Suppressor macrophage (primary cell): Measurements from ENCODE around the gene BICD1.
"Not testable (repeated sequence)": the region's sequence is repeated elsewhere in the genome, so short reads cannot be mapped to it uniquely, and the experiment has no call there.

Experiments
- DNase-seq, 4 experiments: peaks; one replicate each; pipeline ENCODE4 v3.0.0-alpha.2; 2020 to 2022

BICD1 gene

DNA sequence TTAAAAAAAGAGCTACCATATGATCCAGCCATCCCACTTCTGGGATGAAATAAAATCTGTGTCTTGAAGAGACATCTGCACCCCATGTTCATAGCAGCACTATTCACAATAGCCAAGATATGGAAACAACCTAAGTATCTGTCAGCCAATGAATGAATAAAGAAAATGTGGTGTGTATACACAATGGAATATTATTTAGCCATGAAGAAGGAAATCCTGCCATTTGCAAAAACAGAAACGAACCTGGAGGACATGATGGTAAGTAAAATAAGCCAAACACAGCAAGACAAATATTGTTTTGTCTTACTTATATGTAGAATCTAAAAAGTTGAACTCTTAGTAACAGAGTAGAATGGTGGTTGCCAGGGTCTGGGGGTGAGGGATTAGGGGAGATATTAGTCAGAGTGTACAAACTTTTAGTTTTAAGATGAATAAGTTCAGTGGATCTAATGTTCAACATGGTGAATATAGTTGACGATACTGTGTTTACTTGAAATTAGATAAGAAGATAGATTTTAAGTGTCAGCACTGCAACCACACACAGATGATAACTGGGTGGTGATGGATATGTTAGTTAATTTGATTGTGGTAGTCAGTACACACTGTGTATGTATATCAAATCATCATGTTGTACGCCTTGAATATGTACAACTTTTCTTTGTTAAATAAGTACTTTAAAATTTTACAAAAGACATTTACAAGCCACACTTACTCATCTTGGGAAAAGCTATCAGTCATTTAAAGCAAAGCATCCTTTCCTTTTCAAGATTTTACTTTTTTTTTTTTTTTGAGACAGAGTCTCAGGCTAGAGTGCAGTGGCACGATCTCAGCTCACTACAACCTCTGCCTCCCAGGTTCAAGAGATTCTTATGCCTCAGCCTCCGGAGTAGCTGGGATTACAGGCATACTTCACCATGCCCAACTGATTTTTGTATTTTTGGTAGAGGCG, 89.9 kb downstream of the BICD1 start:
- no peak for DNase-seq

DNA sequence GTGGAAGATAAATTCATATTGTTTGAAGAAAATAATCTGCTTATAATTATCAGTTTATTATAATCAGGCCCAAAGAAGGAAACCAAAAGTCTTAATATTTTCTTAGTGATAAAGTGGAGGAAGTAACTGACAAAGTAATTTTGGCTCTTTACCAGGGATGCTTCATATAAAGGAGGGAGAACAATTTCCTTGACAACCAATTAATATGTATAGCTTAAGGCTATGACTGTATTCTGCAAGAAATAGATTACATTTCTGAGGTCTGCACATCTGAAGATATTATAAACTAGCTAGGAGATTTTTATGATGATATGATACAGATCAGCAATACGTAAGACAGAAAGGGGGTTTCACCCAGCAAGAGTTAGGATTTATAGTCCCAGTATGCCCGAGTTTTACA, 90.8 kb downstream of the BICD1 start:
- no peak for DNase-seq

DNA sequence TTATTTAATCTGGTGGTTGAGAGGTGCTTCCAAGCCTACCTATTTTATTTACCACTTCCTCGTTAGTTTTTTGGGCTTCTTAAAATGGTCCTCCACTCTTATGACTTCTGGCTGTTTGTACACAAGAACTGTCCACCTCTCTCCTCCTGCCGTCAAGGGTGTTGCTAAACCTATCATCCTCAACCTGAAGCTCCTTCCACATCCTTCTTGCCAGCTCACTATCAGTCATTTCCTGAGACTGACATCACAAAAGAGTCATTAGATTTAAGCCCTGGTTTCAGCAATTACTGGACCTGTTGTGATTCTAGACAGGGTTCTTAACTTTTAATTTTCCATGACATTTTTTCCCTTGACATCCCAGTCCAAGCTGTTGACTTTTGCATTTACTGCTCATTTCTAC, 91.9 kb downstream of the BICD1 start:
- DNase-seq = no peak

DNA sequence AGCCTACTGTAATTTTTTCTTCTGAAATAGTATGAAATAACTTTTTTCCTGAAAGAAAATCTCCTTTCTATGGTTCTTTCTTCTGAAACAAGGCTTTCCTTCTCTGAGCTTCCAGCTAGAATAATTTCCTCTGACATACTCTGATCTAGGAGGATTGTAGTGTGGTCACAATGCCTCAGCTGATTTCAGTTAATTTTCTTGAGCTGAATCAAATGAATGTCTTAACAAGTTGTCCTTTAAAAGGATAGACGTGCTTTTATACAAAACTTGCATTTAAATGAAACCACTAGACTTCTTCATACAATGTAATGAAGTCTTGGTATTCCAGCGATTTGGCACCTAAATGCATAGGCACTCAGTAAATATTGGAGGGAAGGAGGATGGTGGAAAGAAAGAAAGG, 94.4 kb downstream of the BICD1 start:
- DNase-seq = no peak

DNA sequence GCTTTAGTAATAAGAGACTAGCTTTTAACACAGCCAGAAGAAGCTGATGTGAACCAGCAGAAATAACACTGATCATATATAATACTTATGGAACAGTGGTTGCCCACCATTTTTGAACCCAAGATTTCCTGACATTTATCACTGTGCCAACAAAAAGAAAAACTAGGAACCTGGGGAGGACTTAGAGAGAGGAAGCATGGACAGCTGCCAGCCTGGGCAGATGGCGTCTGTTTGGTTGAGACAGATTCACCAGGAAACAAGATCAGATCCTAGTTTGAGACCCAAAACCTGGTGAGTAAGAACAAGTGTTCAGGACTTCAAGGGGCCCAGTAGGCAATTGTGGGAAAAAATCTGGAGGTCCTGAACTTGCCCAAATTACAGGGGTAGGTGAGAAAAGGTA, 95.3 kb downstream of the BICD1 start:
- DNase-seq = peak in 2 of 4 experiments; percentile 11 to 15

DNA sequence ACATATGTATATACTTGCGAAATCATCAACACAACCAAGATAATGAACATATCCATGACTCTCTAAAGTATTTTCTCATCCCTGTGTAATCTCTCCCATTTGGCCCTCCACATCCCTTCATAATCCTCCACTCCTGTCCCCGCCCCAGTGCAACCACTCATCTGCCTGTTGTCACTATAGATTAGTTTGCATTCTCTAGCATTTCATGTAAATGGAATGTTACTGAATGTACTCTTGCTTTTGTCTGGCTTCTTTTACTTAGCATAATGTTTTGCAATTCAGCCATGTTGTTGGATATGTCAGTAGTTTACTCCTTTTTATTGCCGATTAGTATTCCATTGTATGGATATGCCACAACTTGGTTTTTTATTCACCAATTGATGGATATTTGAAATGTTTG, 99.1 kb downstream of the BICD1 start:
- DNase-seq = no peak

DNA sequence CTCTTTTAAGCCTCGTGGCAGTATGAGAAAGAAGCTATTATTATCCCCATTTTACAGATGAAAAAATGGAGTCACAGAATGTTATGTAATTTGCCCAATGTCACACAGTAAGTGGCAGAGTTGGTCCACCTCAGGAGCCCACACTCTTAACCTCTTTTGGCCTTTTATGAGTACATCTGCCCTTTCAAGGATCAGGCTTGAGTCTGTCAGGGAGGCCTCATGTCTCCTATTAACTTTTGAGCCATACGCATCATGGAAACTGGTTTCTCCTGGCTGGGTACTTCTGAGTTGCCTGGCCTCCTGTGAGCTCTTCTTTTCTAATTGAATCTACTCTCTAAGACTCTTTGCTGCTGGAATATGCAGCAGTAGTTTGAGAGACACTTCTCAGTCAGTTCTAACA, 101.7 kb downstream of the BICD1 start:
- DNase-seq = no peak

DNA sequence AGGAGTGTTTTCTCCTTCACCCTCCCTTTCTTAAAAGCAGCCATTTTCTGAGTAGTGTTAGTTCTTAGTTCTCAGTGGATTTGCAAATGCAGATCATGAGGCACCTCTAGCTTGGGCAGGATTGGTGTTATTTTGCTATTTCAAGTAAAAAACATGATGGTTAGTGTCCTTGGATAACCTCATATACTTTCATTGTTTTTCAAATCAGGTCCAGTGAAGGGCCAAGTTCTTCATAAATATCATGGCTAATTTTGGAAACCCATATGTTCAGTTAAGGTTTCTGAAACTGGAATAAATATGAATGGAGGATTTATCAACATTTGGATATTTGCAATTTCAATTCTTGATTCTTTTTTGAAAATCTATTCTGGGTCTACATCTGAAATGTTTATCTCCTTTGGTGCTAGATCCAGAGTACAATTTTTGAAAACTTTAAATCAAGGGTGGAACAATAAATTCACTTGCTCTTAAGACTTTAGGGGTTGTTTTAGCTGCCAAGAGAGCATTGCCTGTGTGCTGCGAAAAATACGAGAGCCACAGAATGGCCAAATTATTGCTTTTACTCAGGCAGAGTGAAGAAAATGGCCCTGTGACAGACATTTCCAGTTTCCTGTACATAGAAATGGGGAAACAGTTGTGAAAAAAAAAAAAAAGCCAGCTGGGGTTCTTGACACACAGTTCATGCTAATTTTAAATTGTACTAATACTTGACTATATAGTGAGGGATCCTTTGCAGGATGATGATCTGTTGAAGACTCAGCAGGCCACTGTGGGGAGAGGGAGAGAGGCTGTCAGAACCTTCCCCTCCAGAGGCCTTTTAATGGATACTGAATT, 104.6 kb downstream of the BICD1 start:
- peak; percentile 19 to 61 (median 53) for DNase-seq

DNA sequence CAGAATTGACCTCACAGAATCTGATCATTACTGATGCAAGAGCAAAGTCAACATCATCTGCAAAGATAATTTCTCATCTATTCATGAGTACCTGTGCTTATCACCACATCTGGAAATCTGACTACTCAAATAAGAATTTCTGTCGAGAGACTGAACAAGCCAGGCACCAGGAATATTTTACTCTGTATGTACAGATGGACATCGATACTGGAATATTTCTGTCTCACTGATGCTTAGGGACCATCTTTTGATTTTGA, 105.2 kb downstream of the BICD1 start:
- no peak for DNase-seq

DNA sequence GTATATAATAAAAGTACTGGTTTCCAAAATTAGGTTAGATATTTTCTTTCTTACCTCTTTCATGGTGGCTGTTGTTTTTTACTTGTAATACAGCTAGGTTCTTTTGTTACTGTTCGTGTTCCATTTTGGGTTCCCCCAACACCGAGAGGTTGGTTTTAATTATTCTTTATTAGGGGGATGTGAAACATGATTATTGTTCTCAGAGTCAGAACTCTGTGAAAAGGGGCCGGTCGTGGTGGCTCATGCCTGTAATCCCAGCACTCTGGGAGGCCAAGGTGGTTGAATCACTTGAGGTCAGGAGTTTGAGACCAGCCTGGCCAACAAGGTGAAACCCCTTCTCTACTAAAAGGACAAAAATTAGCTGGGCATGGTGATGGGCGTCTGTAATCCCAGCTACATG, 108.1 kb downstream of the BICD1 start:
- DNase-seq = no peak

DNA sequence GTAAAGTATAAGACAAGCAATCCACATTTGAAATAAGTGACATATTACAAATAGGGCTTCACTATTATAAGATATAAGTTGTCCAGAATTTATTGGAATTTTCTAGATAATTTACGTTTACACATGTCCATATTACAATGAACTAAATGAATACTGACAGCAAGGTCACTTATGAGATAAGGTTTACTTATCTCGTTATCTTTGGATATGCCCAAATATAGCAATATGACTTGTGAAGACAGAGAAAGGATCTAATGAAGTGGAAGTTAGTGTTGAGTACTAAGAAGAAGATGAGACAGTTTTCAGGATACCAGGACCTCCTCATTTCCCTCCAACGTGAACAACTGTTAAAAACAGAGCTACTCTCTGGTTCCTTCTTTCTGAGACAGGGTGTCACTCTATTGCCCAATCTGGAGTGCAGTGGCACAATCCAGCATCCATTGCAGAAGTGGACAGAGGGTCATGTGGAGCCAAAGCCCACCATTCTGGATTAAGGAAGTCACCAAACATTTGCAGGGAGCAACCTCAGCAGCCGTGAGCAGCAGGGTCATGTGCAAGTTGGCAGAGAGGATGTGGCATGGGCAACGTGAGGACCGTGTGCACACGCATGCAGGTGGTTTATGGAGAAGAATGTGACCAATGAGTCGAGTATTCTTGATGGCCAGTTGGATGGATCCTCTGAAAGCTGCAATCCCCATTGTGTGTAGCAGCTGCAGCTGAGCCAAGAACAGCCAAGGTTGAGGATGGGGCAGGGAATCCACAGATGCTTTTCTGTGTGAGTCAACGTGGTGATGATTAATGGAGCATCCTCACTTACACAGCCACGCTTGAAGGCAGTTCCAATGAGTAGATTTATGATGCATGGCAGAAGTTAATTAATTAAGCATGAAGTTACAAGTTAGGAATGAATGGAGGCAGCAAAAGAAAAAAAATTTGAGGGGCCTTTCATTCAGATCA, 111.0 kb downstream of the BICD1 start:
- DNase-seq = peak; percentile 78 to 91 (median 86)

DNA sequence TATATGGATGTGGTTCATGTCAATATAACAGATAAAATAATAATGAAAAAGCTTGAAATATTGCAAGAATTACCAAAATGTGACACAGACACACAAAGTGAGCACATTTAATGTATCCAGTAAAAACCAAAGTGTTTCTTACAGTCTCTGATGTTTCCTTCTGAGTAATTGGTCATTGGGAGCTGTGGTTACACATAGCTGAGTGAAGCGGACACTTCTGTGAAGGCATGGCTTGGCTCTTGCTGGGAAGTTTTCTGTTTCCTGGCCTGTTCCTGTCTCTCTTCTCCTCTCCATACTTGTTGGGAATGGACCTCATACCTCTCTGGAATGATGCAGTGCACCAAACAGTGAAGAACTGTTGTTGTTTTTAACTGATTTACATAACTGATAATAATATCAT, 117.3 kb downstream of the BICD1 start:
- no peak for DNase-seq

DNA sequence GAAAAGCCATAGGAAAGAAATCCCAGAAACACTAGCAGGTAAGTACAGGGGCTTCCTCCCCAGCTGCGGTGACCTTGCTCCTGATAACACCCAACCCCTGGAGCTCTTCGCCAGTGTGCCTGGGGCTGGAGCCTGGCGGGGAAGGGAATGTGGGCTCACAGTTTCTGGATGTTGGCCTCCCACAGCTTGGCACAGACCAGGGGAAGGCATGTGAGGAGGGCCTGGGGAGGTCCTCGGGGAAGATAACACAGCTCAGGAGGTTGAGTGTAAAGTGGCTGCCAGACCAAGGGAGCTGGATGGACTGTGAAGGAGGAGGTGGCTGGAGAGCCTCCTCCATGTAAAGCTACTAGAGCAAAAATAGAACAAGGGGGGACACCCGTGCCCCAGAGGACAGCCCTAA, 120.1 kb downstream of the BICD1 start:
- DNase-seq = no peak

DNA sequence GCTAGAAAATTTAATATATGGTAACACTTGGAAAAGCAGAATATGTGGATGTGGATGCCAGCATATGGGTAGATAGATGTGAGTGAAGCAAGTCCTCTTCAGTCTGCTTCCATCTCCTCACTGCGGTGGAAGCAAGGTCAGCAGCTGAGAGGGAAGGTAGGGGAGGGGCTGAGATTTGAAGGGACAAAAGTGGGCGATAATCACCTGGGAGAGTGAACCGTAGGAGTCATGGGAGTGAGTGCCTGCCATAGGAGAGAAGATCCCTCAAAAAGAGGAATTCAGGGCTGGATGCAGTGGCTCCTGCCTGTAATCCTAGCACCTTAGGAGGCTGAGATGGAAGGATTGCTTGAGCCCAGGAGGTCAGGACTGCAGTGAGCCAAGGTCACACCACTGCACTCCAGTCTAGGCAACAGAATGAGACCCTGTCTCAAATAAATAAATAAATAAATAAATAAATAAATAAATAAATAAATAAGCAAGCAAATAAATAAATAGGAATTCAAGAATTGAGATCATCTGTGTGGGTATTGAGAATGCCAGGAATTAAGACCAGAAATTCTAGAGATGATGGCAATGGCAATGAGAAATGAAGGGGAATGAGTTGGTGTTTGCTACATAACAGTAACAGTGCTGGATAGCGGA, 123.4 kb downstream of the BICD1 start:
- no peak for DNase-seq

DNA sequence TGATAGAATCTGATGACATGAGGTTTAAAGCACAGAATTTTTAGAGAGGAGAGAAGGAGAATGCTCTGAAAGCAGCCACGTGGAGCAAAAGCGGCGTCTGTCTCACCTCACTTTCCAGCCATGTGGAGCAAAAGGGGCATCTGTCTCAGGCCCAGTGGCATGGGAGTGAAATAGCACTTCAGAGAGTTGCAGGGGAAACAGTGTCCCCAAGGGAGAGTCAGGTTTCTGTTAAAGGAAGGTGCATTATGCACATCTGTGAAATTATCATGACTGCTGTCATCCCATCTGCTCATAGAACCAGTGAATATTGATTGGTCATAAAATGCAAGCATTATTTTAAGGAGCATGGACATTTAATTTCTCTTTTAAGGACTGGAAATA, 124.0 kb downstream of the BICD1 start:
- DNase-seq = no peak

DNA sequence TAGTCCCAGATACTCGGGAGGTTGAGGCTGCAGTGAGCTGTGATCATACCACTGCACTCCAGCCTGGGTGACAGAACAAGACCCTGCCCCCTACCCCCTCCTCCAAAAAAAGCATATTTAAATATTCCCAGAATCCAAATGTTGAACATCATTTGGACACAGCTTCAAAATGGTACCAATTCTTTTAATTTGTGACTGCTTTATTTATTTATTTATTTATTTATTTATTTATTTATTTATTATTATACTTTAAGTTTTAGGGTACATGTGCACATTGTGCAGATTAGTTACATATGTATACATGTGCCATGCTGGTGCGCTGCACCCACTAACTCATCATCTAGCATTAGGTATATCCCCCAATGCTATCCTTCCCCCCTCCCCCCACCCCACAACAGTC, 124.7 kb downstream of the BICD1 start:
- DNase-seq = not testable (repeated sequence)

DNA sequence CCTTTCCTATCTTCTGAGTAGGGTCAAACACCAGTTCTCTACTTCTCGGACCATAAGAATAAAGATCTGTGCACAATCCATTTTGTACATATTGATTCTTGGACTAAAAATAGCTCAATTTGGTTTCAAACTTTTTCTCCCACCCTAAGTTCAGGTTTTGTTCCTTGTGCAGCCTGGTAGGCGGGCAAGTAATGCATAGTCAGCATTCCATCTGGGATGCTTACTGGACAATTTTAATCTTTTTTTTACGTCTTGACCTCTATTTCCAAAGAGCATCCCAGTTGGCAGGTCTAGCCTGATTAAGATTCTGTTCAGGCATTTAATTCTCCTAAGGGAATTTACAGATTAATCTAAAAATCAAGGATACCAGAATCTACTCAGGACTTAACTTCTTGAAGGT, 126.9 kb downstream of the BICD1 start:
- no peak for DNase-seq

DNA sequence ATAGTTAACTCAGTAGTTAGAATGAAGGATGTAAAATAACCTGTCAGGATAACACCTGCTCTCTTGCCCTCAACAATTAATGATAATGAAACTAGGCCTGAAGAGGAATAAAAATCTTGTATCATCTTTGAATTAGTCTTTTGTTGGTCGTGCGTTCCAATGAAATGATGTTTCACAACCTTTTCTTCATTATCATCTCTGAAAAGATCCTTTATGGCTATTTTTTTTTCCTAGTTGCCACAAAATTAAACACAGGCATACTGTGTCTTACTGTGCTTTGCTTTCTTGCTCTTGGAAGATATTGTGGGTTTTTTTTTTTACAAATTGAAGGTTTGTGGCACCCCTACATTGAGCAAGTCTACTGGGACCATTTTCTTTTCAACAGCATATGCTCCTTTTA, 128.6 kb downstream of the BICD1 start:
- no peak for DNase-seq

DNA sequence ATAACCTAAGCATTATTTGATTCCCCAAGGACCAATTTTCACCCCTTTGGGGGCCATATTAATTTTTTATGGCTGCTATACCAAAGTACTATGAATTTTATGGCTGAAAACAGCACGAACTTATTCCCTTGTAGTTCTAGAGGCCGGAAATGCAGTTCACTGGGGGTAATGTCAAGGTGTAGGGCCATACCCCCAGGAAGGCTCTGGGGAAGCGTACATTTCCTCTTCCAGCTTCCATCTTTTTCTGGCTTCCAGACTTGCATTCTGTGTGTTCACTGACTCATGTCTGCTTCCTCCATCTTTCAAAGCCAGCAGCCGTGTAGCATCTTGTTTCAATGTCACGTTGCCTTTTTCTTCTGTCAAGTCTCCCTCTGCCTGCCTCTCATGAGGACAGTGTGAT, 133.5 kb downstream of the BICD1 start:
- DNase-seq = no peak

DNA sequence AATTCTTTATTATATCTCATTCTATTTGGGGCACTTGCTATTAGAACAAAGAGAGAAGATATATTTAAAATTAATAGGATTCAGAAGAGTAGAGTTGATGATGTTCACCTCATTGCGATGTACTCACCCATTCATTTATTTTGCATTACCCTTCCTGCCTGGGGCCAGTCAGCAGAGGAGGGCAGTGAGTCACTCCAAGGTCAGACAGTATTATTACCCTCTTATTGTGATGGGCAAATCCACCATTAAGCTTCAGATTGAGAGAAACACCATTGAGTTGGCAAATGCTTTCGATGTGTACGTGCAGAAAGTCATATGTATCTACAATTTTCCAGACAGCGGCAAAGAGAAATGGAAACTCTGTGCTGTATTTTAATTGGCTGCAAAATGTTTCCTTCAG, 134.2 kb downstream of the BICD1 start:
- DNase-seq = no peak

DNA sequence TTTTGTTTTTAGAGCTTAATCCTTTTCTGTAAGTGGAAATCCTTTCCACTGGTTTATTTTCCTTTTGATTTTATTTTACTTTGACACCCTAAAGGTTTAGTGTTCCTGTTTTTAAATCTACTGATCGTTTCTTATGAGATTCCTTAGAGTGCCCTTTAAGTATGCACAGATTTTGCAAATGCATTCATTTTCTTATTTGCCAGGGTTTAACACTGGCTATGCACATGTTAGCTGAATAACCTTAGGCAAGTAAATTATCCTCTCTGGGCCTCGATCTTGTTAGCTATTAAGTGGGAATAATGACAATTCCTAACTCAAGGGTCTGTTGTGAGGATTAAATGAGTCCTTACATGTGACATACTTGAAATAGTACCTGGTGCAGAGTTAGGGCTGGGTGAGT, 136.0 kb downstream of the BICD1 start:
- no peak for DNase-seq

DNA sequence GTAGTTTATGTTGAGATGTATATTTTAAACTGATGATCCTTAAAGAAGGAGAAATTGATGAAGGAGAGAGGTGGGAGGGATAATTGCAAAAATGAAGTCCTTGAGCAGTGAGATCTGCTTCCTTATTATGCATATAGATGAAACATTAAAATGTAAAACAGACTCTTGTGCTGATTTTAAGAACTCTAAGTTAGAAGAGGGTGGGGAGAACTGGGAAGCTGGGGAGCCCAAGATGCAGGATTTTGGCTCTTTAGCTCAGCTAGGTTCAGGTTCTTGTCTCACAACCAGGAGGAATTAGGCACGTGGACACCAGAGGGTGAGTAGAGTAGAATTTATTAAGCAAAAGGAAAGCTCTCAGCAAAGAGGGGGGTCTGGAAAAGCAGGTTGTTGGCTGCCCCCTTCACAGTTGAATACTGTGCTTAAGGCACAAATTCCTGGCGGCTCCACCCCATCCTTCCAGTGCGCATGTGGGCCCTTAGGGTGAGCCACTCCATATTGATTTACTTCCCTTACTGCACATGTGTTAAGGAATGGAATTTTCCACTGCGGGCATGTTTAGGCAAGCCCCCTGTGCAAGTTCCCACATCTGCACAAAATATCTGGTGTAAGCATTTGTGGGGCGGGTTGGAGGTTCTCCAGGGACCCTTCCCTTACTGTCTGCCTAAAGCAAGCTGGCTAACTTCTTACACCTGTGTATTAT, 141.9 kb downstream of the BICD1 start:
- DNase-seq = no peak
